ENCODE results near the gene MXD1.

- TF ChIP-seq MXI1 (IDR thresholded peaks at IDR 0.05; ENCODE audit: low read depth, low read length) (no peak), CTCF (IDR thresholded peaks at IDR 0.05) (no peak), EZH2phosphoT487 (IDR thresholded peaks at IDR 0.05; ENCODE audit: borderline replicate concordance, low read depth) (no peak), MAX (IDR thresholded peaks at IDR 0.05; ENCODE audit: low read depth) (no peak), GATA2 (CRISPR knock-in tag; IDR thresholded peaks at IDR 0.05) (no peak), TEAD4 (IDR thresholded peaks at IDR 0.05; ENCODE audit: borderline replicate concordance, insufficient read depth) (no peak), RAD21 (IDR thresholded peaks at IDR 0.05; ENCODE audit: low read length) (no peak)
Observed at GRCh38 chr2:69937968-69938367, 23.1 kb downstream of the MXD1 start.
